Mesenteric fat pad (tissue), 1 donor: ENCODE measurements around the gene PIH1D1. TPM values are rescaled to one million over a fixed set of nuclear protein-coding genes. Genes with fewer than 3 reads are reported as not detected.
A peak's percentile ranks its signal among the peaks of the same experiment; 100 is the strongest.
"Not testable (repeated sequence)": the region's sequence is repeated elsewhere in the genome, so short reads cannot be mapped to it uniquely, and the experiment has no call there.

Experiments
- DNase-seq: peaks from one replicate; pipeline ENCODE4 v3.0.0-alpha.2; 2020; ENCODE audit warnings: low spot score
- total RNA-seq: library from RNA; stranded (reverse); fragmentation: NEBNext Ultra II Directional; extraction: Animal tissue kit (Norgen Biotek cat#: 25700); gene quantifications from one replicate; pipeline ENCODE4 v1.2.1, GENCODE V29; 2021
- donor health status: DM: yes; HTN: yes; CAD: no.

PIH1D1 gene
- total RNA-seq, 1 donor from 2014 or later = 50.2 TPM

DNA sequence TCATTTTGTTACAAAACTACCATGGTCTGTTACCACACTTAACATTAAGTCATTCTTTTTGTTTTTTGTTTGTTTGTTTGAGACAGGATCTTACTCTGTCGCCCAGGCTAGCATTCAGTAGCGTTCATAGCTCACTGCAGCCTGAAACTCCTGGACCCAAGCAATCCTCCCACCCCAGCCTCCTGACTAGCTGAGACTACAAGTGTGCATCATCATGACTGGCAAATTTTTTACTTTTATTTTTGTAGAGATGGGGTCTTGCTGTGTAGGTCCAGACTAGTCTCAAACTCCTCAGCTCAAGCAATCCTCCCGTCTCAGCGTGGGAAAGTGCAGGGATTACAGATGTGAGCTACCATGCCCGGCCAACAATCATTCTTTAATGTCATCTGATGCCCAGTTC, 4.7 kb upstream of the PIH1D1 start:
- DNase-seq = no peak

DNA sequence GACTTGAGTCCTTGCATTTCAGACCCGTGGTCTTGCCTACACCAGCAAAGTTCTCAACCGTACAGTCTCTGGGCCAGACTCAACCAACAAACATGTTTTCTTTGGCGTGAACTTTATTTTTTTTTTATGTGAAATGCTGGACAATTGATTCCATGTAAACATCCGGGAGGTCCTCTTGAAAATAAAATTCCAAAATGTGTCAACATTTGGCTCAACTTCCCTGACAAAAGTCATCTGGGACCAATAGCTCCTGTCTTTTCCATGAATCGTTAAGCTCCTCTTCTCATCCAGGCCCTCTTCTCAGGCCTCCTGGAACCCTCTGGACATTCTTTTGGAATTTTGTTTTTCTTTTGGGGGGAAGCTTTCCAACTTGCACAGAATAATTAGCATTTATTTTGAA, 4.2 kb upstream of the PIH1D1 start:
- no peak for DNase-seq

DNA sequence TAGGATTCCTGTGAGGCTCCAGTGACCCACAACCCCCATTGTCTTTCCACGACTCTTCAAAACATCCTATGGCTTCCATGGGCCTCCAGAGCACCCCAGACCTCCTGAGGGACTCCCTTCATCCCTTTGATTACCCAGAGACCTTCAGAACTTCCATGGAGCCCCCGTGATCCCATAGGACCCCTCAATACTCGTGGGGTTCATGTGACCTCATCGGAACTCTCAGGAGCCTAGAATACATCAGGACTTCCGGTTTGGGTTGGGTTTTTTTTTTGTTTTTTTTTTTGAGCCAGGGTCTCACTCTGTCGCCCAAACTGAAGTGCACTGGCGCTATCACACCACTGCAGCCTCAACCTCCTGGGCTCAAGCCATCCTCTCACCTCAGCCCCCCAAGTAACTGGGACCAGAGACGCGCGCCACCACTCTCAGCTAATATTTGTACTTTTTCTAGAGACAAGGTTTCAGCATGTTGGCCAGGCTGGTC, 2.2 kb upstream of the PIH1D1 start:
- DNase-seq = no peak

DNA sequence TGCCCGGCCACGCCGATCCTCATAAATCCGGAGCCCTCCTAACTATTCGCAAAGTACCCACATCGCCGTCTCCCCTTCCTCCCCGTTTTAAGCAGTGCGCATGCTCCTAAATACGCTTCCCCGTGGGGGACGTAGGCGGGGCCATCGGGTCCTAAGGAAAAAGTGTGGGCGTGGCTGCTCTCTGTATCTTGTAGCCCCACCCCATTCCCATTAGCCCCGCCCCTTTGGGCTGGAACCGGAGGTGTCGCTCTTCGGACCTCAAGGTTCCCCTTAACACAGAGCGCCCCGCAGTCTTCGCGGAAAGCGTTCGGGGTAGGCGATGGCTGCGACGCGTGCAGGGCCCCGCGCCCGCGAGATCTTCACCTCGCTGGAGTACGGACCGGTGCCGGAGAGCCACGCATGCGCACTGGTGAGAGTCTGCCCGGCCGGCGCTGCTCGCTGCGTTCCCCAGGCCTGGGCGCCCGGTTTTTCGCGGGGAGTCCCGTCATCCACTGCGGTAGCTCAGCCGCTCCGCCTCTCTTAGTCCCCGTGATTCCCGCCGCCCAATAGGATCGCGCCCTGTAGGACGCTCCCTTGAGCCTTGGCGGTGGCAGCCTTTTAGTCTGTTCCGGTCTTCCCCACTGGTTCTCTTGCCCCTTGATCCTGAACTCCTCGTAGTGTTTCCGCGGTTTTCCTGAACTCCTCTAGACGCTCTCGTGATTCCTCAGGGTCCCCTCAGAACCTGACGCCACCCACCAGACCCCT, 1.6 kb upstream of the PIH1D1 start, which contains the start of gene ALDH16A1:
TSS of gene ALDH16A1 (plus strand) at position 213 of the 744 bp plus-strand sequence. CDS start at position 320, 107 bp downstream.
- peak; percentile 99 for DNase-seq

DNA sequence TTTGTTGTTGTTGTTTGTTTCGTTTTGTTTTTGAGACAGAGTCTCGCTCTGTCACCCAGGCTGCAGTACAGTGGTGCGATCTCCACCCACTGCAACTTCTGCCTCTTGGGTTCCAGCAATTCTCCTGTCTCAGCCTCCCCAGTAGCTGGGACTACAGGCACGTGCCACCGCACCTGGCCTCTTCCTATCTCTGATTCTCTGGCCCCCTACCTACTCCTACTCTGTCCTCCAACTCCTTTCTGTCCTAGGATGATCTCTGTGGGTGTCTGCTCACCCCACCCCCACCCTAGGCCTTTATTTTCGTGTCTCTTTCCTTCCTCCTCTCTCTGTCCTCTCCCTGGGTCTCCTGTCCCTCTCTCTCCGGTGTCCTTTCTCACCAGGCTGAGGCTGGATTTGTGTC, 1.2 kb downstream of the PIH1D1 start:
- no peak for DNase-seq

DNA sequence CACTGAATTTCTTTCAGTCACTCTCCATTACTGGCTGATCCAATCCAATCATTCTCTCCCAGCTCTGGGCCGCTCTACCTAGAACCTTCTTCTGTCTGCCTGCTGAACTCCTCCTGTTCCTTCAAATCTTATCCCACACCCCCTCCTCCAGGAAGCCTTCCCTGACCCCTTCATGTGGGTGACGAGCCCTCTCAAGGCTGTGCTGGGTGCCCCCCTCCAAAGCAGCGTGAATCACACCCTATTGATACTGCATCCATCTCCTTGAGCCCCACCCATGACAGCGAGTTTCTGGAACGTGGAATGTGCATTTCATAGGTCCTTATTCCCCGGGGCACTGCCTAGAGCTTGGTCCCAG, 3.2 kb downstream of the PIH1D1 start:
- no peak for DNase-seq

DNA sequence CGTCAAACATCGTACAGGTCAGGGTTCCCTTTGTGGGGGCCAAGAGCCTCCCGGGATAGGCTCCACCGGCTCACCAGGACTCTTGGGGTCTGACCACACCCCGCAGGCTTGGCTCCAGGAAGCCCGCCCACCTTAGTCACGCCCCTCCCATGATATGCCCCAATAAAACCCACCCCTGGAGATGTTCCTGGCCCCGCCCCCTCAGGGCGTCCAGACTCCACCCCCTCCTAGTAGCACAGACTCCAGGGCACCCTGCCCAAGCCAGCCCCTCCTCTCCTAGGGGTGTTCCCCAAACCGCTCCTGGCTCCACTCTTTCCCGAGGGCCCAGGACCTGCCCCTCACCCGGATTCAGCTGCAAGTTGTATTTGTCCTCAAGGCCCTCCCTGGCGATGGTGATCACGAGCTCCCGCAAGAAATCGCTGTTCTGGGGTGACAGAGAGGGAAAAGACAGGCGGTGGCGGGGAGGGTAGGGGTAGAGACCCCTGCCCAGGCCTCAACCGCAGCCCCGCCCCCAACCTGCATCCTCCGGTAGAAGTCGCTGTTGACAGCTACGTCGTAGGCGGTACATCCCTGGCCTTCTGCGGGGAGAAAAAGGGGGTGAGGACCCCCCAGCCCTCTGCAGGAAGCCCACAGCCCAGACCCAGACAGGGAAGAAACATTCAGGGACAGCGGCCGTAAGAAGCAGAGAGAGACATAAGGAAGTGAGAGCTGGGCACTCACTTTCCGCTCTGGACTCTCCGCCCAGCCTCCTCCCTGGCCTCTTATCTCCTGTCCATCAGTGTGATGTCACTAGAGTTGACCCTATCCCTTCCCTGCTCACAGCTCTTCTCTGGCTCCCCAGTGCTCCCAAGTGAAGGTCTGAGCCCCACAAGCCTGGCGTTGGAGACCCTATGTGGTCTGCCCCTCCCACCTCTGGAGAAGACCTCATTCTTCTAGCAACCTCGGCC, 3.9 kb downstream of the PIH1D1 start:
- DNase-seq = no peak

DNA sequence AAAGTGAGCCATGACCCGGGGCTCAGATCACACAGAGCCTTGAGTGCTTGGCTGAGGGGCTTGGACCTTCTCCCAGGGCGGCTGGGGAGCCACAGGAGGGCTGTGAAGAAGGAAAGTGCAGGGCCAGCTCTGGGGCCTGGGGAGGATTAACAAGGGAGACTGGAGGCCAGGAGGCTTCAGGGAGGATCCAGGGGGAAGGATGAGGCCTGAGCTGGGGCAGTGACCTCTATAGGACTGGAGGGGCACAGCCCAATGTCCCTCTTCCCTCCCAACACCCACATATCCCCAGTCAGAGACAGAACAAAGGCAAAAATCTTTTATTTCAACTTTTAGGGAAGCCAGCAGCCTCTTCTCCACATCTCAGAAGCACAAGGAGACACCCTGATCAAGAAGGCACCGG, 5.6 kb downstream of the PIH1D1 start:
- no peak for DNase-seq

DNA sequence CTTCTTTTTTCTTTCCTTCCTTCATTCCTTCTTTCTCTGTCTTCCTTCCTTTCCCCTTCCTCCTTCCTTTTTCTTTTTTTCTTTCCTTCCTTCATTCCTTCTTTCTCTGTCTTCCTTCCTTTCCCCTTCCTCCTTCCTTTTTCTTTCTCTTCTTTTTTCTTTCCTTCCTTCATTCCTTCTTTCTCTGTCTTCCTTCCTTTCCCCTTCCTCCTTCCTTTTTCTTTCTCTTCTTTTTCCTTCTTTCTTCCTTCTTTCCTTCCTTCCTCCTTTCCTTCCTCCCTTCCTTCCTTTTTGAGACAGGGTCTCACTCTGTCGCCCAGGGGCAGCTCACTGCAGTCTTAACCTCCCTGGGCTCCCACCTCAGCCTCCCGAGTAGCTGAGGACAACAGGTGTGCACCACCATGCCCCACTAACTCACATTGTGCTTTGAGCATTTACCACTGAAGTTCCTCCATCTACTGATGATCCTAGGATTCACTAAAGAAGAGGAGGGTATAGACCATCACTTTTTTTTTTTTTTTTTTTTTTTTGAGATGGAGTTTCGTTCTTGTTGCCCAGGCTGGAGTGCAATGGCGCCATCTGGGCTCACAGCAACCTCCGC, 7.4 kb downstream of the PIH1D1 start:
- DNase-seq = not testable (repeated sequence)

DNA sequence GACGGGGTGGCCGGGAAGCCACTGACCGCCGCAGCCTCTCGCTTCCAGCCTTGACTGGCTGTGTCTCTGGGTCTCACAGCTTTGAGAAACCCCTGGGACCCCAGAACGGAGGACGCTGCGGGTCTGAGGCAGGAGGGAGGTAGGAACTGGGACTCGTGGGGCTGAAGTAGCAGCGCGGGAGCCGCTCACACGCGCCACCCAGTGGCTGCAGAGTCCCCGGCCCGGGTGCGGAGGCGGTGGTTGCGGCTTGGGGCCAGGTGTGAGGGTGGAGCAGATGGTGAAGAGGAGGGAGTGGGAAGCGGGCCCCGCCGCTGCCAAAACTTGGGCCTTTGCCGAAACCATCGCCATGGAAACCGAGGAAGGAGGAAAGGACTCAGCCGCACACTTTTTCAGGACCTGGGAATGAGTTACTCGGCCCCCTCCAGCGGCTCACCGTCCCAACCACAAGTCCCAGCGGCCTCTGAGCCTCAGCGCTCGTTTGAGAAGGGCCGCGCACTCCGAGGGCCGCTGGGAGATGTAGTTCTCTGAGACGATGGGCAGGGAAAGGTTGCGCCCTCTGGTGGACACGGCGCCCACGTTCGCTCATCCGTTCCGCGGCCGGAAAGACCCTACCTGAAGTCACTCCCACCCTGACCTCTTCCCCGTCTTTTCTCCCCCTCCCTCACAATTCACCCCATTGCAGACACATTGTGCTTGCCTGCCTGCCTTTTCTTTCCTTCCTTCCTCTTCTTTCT, 8.1 kb downstream of the PIH1D1 start:
- DNase-seq = peak; percentile 96

DNA sequence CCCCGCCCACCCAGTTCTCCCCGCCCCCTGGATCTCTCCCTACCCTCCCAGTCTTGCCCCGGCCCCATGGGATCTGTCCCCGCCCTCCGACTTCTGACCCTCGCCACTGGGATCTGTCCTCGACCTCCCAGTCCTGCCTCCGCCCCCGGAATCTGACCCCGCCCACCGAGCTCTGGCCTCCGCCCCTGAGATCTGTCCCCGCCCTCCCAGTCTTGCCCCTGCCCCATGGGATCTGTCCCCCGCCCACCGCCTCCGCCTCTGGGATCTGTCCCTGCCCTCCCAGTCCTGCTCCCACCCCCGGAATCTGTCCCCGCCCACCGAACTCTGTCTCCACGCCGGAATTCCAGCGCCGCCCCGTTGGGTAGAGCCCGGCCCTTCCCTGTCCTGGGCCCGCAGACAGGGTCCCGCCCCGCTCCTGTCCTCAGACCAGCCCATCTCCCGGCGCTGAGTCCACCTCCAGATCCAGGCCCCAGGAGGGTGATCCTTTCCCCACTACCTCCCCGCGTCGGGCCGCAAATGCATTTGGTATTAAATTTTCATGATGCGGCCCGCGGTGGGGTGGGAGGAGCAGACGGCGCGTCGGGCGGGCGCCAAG, 8.7 kb downstream of the PIH1D1 start:
- peak; percentile 97 for DNase-seq

DNA sequence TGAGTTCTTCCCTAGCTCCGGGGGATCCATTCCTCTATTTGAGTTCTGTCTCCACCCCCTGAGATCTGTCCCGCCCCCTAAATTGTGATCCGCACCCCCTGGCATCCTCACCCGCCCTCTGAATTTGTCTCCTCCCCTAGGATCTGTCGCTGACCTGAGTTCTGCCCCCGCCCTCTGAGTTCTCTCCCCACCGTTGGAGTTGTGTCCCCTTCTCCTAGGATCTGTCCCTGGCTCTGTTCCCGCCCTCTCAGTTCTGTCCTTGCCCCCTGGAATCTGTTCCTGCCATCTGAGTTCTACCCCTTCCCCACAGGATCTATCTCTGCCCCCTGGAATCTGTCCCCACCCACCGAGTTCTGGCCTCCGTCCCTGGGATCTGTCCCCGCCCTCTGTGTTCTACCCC, 9.3 kb downstream of the PIH1D1 start:
- DNase-seq = no peak

DNA sequence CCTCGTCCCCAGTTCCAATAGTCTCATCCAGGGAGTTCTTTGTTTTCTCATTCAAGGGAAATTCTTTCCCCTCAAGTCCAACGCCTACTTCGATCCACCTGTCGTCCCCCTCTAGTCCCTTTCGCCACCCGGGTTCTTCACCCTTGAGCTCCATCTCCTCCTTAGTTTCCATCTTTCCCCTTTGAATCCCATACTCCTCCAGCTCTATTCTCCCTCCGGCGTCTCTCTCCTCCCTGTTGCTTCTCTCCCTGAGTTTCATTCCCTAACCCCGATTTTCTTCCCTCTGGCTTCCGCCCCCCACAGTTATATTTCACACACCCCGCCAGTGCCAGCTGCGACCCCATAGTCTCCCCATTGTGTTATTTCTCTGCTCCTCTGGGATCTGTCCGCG, 9.7 kb downstream of the PIH1D1 start:
- DNase-seq = no peak

DNA sequence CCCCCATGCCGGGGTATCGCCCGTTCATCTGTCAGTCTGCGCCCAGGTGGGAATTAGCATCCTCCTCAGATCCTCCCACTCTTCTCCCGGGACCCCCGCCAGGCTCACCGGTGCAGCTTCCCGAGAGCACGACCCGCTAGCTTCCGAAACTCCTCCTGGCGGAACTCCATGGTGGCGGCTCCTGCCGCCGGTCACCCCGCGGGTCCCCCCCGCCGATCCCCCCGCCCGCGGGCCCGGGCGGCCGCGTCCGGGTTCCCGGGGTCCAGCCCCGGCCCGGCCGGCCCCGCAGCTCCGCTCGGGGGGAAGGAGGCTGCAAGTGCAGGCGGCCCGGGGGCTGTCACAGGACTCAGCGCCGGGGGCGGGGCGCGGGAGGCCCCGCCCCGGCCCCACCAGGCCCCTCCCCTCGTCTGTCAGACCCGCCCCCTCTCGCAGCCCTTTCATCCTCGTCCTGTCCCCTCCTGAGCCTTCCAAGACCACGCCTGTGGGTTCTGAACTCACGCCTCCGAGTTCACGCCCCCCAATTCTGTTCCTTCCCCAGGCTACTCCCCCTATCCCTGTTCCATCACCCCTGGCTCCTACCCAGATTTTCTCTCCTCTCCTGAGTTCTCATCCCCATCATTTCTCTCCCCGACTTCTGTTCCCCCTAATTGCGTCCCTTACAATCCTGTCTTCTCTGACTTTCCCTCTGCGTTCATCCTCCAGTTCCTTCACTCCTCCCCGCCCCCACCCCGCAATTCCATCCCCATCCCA, 10.2 kb downstream of the PIH1D1 start, which contains the start of gene SLC17A7:
TSS of gene SLC17A7 (minus strand) at position 318 of the 750 bp plus-strand sequence. CDS start at position 170, 148 bp downstream.
- no peak for DNase-seq

DNA sequence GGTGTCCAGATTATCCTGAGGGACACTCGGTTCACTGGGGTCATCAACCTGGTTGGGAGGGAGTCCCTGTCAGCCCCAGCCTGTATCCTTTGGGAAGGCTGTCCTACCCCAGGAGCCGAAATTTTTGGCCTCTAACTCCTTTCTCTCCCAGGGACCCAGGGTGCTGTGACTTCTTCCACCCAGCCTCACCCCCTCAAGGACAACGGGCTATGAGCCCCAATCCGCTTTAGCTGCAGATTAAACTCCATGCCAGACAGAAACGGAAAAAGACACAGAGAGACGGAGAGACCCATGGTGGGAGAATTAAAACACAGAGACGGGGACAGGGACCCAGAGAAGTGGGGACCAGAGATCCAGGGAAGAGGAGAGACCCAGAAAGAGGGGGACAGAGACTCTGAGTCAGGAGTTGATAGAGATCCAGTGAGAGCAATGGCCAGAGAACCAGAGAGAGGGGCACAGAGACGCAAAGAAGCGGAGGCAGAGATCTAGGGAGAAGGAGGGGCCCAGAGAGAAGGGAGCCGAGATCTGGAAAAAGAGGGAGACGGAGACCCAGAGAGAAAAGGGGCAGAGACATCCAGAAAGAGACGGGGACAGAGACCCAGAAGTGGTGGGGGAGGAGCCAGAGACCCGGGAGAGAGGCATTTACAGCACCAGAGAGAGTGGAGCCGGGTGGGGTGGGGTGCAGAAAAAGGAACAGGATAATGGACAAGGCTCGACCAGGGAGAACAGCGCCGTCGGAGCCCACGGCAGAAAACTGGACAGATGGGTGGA, 11.0 kb downstream of the PIH1D1 start:
- no peak for DNase-seq

DNA sequence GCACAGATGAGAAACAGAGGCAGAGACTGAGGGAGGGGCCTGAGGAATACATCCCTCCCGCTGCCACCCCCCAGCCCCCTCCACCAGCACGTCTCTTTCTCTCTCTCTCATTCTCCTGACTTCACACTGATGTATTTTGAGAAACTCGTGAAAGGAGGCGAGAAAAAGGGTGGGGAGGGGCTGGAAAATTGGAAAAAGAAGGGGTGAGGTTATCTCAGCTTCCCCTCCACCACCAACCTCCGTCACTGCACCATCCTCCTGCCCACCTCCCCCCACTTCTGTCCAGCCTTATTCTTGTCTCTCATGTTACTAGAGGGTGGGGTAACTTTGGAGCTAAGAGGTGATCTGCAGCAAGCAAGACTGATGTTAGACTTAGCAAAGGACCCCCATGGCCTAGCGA, 11.8 kb downstream of the PIH1D1 start:
- no peak for DNase-seq

DNA sequence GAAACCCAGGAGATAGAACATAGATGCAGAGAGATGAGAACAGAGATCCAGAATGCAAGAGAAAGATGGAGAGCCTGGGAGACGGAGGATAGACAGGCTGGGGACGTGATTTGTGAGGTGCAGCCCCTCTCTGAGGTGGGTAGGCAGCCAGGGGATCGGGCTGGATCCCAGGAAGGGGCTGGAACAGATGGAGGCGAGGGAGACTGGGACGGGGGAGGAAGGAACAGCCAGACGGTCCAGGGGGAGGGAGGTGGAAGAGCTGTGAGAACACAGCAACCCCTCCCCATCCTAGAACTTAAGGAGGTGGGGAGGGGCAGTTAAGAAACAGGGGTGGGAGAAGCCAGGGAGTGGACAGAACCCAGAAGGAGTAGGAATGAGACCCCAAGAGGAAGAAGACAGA, 13.4 kb downstream of the PIH1D1 start:
- DNase-seq = no peak

DNA sequence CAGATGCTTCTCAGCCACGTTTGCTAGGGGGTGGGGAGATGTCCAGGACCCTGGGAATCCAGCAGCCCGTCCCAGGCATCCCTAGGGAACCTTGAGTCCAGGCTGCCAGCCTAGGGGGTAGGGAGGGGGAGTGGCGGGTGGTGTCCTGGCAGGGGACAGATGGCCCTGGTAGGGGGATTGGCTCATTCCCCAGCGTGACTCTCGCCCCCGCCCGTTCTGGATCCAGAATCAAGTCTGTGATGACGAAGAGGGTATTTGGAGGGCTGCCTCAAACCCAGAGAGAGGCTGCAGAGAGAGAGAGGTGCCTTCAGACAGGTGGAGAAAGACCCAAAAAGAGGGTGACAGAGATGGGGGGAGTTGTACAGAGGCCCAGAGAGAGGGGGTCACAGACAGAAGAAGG, 14.4 kb downstream of the PIH1D1 start:
- no peak for DNase-seq

DNA sequence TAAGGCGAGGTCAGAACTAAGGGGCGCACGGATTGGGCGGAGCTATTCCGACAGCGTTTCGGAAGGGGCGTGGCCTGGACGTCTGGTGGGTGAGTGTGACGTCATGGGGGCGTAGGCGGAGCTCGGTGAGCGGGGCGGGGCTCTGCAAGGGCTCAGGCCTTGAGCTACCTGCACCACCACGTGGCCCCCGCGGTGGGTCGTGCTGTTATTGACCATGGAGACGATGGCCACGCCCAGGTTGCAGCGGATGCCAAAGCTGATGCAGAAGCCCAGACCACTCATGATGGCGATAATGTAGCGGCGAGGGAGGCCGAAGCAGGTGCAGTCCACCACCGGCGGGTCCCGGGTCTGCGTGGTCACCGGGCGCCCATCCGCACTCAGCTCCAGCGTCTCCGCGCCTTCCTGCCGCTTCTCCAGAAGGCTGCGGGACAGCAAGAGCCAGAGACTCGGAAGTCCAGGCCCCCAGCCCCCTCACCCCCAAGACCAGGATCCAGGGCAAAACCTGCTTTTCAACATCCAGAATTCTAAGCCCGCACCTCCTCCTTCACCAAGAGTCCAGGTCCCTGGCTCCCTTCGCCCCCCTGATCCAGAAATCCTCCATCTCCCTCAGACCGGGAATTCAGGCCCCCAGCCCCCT, 15.1 kb downstream of the PIH1D1 start:
- DNase-seq = no peak
